HepG2 (cell line): ENCODE measurements around the gene ALPK3. TPM values are rescaled to one million over a fixed set of nuclear protein-coding genes. Genes with fewer than 3 reads are reported as not detected.

ENCODE experiments used
- ATF1 ChIP-seq: IDR thresholded peaks from 2 replicates; pipeline ENCODE4 v1.6.1; 2016; ENCODE audit warnings: mild to moderate bottlenecking, control low read depth
- DMAP1 ChIP-seq: IDR thresholded peaks from 2 replicates; pipeline ENCODE4 v1.6.1; 2016
- ELF3 ChIP-seq: IDR thresholded peaks from 2 replicates; pipeline ENCODE4 v1.6.1; 2016; ENCODE audit warnings: missing genetic modification reagents, missing compliant biosample characterization
- JARID2 ChIP-seq: sonication (generic); formaldehyde crosslinking; IDR thresholded peaks from 2 replicates; pipeline ENCODE4 v1.8.1; 2023; ENCODE audit warnings: missing genetic modification reagents, inconsistent platforms; ENCODE audit not compliant: insufficient replicate concordance
- KDM5B ChIP-seq: sonication (generic); formaldehyde crosslinking; IDR thresholded peaks from 2 replicates; pipeline ENCODE4 v1.4.0; 2020; ENCODE audit warnings: missing genetic modification reagents, mild to moderate bottlenecking, borderline replicate concordance
- NKX3-1 ChIP-seq: sonication (generic); formaldehyde crosslinking; IDR thresholded peaks from 2 replicates; pipeline ENCODE4 v1.5.0; 2020; ENCODE audit warnings: missing genetic modification reagents
- PCBP2 ChIP-seq: fragments of 200-400 bp; formaldehyde crosslinking; optimal IDR thresholded peaks from 2 replicates; pipeline ENCODE3; 2018; ENCODE audit warnings: low read length, low read depth; ENCODE audit not compliant: poor library complexity, severe bottlenecking
- PPARG ChIP-seq: conservative IDR thresholded peaks from 2 replicates; pipeline ENCODE4 v1.6.1; 2016; ENCODE audit warnings: missing biosample characterization, missing genetic modification reagents
- SPEN ChIP-seq: sonication (generic); formaldehyde crosslinking; IDR thresholded peaks from 2 replicates; pipeline ENCODE4 v1.5.1; 2020; ENCODE audit warnings: low read depth, mild to moderate bottlenecking, missing genetic modification reagents
- SRF ChIP-seq: IDR thresholded peaks from 2 replicates; pipeline ENCODE4 v1.6.1; 2011; ENCODE audit warnings: mild to moderate bottlenecking, low read depth, low read length, moderate library complexity
- SSRP1 ChIP-seq: IDR thresholded peaks from 2 replicates; pipeline ENCODE4 v1.6.1; 2016; ENCODE audit warnings: control low read depth
- TRIM24 ChIP-seq: sonication (generic); formaldehyde crosslinking; IDR thresholded peaks from 2 replicates; pipeline ENCODE4 v1.8.0; 2022; ENCODE audit warnings: mild to moderate bottlenecking, missing genetic modification reagents
- TSC22D2 ChIP-seq: sonication (generic); formaldehyde crosslinking; IDR thresholded peaks from 2 replicates; pipeline ENCODE4 v1.5.1; 2020; ENCODE audit warnings: missing genetic modification reagents, mild to moderate bottlenecking, borderline replicate concordance
- ZBTB8A ChIP-seq: sonication (generic); formaldehyde crosslinking; IDR thresholded peaks from 2 replicates; pipeline ENCODE4 v1.4.0; 2020; ENCODE audit warnings: mild to moderate bottlenecking, low read depth, missing genetic modification reagents, borderline replicate concordance
- ZKSCAN5 ChIP-seq: sonication (generic); formaldehyde crosslinking; IDR thresholded peaks from 2 replicates; pipeline ENCODE4 v1.5.1; 2020; ENCODE audit warnings: mild to moderate bottlenecking, missing genetic modification reagents
- ZNF282 ChIP-seq: fragments of 450-650 bp; IDR thresholded peaks from 2 replicates; pipeline ENCODE4 v1.6.1; 2018; ENCODE audit not compliant: partially characterized antibody
- ZNF724P ChIP-seq: sonication (generic); formaldehyde crosslinking; IDR thresholded peaks from 2 replicates; pipeline ENCODE4 v1.8.0; 2022; ENCODE audit warnings: missing genetic modification reagents, borderline replicate concordance
- ZZZ3 ChIP-seq: sonication (generic); formaldehyde crosslinking; IDR thresholded peaks from 2 replicates; pipeline ENCODE4 v1.4.0; 2020; ENCODE audit warnings: missing genetic modification reagents, mild to moderate bottlenecking, borderline replicate concordance
- polyA plus RNA-seq, 8 experiments: library from polyadenylated mRNA; depleted of rRNA in 3 of 8; stranded (reverse) in 7 of 8; unstranded in 1 of 8; fragments of >200 nt; fragmentation: Illumina TruSeq in 4 of 8; extraction: Trizol in 4 of 8; gene quantifications; 2 replicates each; pipeline versions ENCODE4 v1.2.1 to v1.2.3, GENCODE V29; 2011 to 2016; ENCODE audit warnings: low read depth in 4 of 8, missing spikeins in 1 of 8, mixed read lengths in 1 of 8; ENCODE audit not compliant: insufficient read depth in 1 of 8
- total RNA-seq, 5 experiments: library from RNA; depleted of rRNA; stranded (reverse); fragments of >200 nt; fragmentation: Illumina TruSeq; extraction: Trizol; gene quantifications; 2 replicates each; pipeline ENCODE4 v1.2.3, GENCODE V29; 2016; ENCODE audit warnings: low read depth in 1 of 5
- TF ChIP-seq, protein P1 (sequence below): sonication (generic); formaldehyde crosslinking; IDR thresholded peaks from 2 replicates; pipeline ENCODE4 v1.4.0; 2020; ENCODE audit warnings: missing genetic modification reagents, mild to moderate bottlenecking, borderline replicate concordance
- TF ChIP-seq, protein P2 (sequence below): IDR thresholded peaks from 2 replicates; pipeline ENCODE4 v1.6.1; 2016; ENCODE audit warnings: low read depth
- TF ChIP-seq, protein P3 (sequence below): sonication (generic); formaldehyde crosslinking; IDR thresholded peaks from 2 replicates; pipeline ENCODE4 v1.8.1; 2023; ENCODE audit warnings: missing genetic modification reagents, inconsistent platforms, borderline replicate concordance
- TF ChIP-seq, protein P4 (sequence below): sonication (generic); formaldehyde crosslinking; IDR thresholded peaks from 2 replicates; pipeline ENCODE4 v1.4.0; 2020; ENCODE audit warnings: missing genetic modification reagents
- TF ChIP-seq, protein P5 (sequence below): sonication (generic); formaldehyde crosslinking; IDR thresholded peaks from 2 replicates; pipeline ENCODE4 v1.8.1; 2022; ENCODE audit warnings: mild to moderate bottlenecking, missing genetic modification reagents
- TF ChIP-seq, protein P6 (sequence below): sonication (generic); formaldehyde crosslinking; IDR thresholded peaks from 2 replicates; pipeline ENCODE4 v1.9.0; 2022; ENCODE audit warnings: low read depth, missing genetic modification reagents

ALPK3 gene
- total and polyA plus RNA-seq, 2 of the 13 experiments (the other 11 are each of a cell fraction or from before 2014, with no cell fraction given): 0.04 to 0.42 TPM

DNA sequence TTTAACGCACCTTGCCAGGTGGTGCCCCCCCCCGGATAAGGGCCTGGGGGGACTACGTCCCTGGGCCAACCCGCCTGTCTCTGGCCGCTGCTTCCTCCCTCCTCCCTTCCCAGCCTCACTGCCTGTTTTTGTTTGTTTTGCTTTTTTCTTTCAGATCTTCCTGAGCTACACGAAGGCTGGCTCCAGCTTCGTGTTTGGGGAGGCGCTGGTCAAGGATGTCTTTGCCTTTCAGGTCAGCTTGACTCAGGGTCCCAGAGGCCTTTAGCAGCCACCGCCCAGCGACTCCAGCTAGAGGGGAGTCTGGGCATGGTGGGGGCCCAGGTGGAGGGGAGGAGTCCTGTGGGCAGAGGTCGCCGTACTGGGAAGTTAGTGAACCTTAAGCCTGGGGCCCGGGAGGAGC is 91.4 kb downstream of the ALPK3 start (continued):
- TF ChIP-seq, protein P1, sequence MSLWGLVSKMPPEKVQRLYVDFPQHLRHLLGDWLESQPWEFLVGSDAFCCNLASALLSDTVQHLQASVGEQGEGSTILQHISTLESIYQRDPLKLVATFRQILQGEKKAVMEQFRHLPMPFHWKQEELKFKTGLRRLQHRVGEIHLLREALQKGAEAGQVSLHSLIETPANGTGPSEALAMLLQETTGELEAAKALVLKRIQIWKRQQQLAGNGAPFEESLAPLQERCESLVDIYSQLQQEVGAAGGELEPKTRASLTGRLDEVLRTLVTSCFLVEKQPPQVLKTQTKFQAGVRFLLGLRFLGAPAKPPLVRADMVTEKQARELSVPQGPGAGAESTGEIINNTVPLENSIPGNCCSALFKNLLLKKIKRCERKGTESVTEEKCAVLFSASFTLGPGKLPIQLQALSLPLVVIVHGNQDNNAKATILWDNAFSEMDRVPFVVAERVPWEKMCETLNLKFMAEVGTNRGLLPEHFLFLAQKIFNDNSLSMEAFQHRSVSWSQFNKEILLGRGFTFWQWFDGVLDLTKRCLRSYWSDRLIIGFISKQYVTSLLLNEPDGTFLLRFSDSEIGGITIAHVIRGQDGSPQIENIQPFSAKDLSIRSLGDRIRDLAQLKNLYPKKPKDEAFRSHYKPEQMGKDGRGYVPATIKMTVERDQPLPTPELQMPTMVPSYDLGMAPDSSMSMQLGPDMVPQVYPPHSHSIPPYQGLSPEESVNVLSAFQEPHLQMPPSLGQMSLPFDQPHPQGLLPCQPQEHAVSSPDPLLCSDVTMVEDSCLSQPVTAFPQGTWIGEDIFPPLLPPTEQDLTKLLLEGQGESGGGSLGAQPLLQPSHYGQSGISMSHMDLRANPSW: no peak
- TF ChIP-seq, protein P2, sequence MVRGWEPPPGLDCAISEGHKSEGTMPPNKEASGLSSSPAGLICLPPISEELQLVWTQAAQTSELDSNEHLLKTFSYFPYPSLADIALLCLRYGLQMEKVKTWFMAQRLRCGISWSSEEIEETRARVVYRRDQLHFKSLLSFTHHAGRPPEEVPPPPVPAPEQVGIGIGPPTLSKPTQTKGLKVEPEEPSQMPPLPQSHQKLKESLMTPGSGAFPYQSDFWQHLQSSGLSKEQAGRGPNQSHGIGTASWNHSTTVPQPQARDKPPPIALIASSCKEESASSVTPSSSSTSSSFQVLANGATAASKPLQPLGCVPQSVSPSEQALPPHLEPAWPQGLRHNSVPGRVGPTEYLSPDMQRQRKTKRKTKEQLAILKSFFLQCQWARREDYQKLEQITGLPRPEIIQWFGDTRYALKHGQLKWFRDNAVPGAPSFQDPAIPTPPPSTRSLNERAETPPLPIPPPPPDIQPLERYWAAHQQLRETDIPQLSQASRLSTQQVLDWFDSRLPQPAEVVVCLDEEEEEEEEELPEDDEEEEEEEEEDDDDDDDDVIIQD (CRISPR knock-in tag): no peak
- TF ChIP-seq PPARG (CRISPR knock-in tag): no peak
- no peak for TF ChIP-seq ZBTB8A (CRISPR knock-in tag)
- TF ChIP-seq ATF1 (CRISPR knock-in tag): no peak
- peak; percentile 39 for TF ChIP-seq ELF3 (CRISPR knock-in tag)
- TF ChIP-seq, protein P3, sequence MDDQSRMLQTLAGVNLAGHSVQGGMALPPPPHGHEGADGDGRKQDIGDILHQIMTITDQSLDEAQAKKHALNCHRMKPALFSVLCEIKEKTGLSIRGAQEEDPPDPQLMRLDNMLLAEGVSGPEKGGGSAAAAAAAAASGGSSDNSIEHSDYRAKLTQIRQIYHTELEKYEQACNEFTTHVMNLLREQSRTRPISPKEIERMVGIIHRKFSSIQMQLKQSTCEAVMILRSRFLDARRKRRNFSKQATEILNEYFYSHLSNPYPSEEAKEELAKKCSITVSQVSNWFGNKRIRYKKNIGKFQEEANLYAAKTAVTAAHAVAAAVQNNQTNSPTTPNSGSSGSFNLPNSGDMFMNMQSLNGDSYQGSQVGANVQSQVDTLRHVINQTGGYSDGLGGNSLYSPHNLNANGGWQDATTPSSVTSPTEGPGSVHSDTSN (CRISPR knock-in tag): no peak
- TF ChIP-seq DMAP1 (CRISPR knock-in tag): no peak
- TF ChIP-seq SRF: no peak
- TF ChIP-seq, protein P4, sequence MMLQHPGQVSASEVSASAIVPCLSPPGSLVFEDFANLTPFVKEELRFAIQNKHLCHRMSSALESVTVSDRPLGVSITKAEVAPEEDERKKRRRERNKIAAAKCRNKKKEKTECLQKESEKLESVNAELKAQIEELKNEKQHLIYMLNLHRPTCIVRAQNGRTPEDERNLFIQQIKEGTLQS (CRISPR knock-in tag): no peak
- TF ChIP-seq PCBP2: no peak
- TF ChIP-seq, protein P5, sequence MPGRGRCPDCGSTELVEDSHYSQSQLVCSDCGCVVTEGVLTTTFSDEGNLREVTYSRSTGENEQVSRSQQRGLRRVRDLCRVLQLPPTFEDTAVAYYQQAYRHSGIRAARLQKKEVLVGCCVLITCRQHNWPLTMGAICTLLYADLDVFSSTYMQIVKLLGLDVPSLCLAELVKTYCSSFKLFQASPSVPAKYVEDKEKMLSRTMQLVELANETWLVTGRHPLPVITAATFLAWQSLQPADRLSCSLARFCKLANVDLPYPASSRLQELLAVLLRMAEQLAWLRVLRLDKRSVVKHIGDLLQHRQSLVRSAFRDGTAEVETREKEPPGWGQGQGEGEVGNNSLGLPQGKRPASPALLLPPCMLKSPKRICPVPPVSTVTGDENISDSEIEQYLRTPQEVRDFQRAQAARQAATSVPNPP: no peak
- no peak for TF ChIP-seq ZNF282
- TF ChIP-seq SSRP1 (CRISPR knock-in tag): no peak
- 0 out of 2 replicates have a peak, but pooled peaks have one; percentile 23 for TF ChIP-seq SPEN (CRISPR knock-in tag)
- TF ChIP-seq KDM5B (CRISPR knock-in tag): no peak
- TF ChIP-seq ZZZ3 (CRISPR knock-in tag): no peak
- TF ChIP-seq ZNF724P (CRISPR knock-in tag): no peak
- no peak for TF ChIP-seq TSC22D2 (CRISPR knock-in tag)
- TF ChIP-seq JARID2 (CRISPR knock-in tag): no peak
- TF ChIP-seq, protein P6, sequence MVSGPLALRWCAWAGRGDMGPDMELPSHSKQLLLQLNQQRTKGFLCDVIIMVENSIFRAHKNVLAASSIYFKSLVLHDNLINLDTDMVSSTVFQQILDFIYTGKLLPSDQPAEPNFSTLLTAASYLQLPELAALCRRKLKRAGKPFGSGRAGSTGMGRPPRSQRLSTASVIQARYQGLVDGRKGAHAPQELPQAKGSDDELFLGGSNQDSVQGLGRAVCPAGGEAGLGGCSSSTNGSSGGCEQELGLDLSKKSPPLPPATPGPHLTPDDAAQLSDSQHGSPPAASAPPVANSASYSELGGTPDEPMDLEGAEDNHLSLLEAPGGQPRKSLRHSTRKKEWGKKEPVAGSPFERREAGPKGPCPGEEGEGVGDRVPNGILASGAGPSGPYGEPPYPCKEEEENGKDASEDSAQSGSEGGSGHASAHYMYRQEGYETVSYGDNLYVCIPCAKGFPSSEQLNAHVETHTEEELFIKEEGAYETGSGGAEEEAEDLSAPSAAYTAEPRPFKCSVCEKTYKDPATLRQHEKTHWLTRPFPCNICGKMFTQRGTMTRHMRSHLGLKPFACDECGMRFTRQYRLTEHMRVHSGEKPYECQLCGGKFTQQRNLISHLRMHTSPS (CRISPR knock-in tag): no peak
- TF ChIP-seq NKX3-1: no peak
- TF ChIP-seq TRIM24: no peak
- TF ChIP-seq ZKSCAN5 (CRISPR knock-in tag): no peak
